ENCODE results near the gene CDC14B.
"Not testable (repeated sequence)": the region's sequence is repeated elsewhere in the genome, so short reads cannot be mapped to it uniquely, and the experiment has no call there.

The CDC14B gene

DNA sequence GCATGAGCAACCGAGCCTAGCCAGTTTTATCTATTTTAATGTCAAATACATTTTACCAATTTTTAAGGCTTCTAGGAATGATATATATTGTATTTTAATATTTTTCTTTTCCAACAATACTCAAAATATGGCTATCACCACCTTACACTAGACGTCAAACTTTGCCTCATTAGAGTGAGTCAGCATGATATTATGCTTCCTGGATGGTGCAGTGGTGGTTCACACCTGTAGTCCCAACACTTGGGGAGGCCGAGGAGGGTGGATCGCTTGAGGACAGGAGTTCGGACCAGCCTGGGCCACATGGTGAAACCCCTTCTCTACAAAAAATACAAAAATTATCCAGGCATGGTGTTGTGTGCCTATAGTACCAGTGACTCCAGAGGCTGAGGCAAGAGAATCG, 7.3 kb upstream of the CDC14B start:
- DNase-seq (ENCODE audit: low read depth in 2 of 2) = no peak

GRCh38 chr9:96621618-96622017, 2.0 kb upstream of the CDC14B start:
- DNase-seq (ENCODE audit: low read depth in 2 of 2) = no peak

GRCh38 chr9:96620832-96621269, 1.2 kb upstream of the CDC14B start:
- no peak for DNase-seq (ENCODE audit: low read depth in 2 of 2)

DNA sequence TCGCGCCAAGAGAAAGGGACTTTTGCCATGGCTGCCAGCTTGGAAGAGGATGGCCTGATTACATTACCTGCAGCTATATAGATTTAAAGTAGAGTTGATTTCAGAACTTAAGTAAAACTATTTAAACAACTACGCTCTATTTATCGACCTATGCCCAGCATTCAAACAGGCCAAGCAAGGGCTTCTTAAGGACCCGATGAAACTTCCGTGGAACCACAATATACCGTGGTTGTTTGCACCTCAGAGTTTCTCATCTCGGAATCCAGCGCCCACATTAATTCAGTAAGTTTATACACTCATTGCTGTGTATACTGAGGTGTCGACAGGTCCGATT, 505 bp upstream of the CDC14B start:
- no peak for DNase-seq (ENCODE audit: low read depth in 2 of 2)

- DNase-seq (ENCODE audit: low read depth in 2 of 2) = no peak
Measured at GRCh38 chr9:96619124-96619465, 548 bp downstream of the CDC14B start.

DNA sequence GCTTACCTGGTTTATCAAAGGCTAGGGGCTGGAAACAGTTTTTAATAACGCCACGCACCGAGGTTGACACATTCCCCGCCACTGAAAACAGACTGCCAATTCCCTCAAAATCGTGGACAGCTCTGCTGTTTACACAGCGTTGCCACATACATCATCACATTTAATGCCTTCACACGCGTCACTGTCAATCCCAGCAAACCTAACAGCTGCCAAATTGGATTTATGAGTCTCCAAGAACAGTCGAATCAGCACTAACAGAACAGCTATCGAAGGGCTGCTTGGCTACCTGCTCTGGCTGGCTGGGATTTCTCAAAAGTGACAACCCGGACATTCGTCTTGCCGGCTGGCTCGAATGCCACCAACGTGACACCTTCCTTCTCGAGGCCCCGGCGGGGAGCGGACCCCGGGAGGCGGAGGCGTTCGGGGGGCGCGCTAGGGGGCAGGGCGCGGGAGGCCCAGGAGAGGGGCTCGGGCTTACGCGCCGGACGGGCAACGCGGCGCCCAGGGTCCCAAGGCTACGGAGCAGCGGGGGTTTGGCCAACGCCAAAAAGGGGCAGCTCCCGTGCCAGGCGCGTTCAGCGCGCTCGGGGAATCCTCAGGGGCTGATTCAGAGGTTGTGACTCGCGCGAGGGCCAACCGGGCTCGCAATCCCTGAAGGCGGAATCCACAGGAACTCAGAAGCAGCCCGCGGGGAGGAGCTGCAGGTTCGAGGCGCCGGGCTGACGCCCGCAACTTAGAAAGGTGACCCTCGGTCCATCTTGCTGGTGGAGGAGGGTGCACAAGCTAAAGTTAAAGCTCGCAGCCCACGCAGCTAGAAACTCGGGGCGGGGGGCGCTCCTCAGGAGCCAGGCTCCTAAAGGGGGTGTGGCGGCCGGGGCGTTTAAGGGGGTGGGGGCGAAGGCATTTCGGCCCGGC, 1.2 kb downstream of the CDC14B start:
- DNase-seq (ENCODE audit: low read depth in 2 of 2) = no peak

DNA sequence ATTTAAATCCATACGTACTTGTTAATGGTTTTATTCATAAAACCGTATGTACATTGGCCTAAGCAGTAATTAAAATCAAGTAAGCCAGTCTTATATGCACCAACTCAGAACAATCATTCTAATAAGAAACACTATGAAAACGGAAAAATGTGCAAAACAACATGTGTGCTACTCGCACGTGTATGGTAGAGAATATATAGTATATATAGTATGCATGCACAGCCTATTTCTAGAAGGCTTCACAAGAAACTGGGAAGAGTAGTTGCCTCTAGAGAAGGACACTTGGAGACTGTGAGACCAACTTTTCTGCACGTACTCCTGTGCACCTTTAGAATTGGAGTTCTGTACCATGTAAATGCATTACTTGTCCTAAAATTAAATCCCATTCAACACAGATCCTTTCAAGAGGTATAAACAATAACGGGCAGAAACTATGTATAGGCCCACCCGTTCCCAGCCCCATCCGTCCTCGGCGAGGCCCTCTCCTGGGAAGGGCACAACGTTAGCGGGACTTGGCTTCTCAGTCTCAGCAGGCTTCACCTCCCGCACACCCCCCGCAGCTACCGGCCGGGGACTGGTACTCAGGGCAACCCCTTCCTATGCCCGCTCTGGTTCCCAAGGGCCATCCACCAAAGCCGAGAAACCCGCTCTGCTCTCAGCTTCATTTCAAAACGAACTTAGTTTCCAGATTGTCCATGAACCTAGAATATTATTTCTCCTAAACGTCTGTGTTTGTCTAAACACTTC, 2.0 kb downstream of the CDC14B start:
- no peak for DNase-seq (ENCODE audit: low read depth in 2 of 2)

- DNase-seq (ENCODE audit: low read depth in 2 of 2) = no peak
Measured at GRCh38 chr9:96616817-96617438, 2.7 kb downstream of the CDC14B start.

DNA sequence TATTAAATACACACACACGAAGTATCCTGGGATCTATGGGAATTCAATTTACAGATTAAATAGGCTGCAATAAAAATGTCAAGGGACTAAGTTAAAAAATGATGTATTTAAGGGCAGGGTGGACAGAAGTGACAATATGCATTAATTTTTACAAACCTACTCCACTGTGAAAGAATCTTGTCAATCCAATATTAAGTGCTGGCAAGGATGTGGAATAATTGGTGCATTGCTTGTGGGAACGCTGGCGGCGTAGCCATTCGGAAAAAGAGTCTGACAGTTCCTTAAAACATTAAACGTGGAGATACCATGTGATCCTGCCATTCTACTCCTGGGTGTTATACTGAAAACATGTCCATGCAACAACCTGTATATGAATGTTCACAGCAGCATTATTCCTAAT, 4.2 kb downstream of the CDC14B start:
- no peak for DNase-seq (ENCODE audit: low read depth in 2 of 2)

DNA sequence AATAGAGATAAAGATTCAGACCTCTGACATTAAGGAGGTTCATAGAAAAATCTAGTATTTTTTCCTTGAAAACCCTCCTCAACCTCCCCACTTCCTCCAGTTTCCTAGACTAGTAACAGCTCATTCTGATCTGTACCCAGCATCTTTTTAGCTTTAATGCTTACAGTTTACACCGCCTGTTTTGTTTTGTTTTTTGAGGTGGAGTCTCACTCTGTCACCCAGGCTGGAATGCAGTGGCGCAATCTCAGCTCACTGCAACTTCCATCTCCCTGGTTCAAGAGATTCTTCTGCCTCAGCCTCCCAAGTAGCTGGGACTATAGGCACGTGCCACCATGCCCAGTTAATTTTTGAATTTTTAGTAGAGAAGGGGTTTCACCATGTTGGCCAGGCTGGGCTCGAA, 5.0 kb downstream of the CDC14B start:
- not testable (repeated sequence) for DNase-seq (ENCODE audit: low read depth in 2 of 2)

GRCh38 chr9:96612966-96613589, 6.6 kb downstream of the CDC14B start:
- DNase-seq (ENCODE audit: low read depth in 2 of 2) = no peak

GRCh38 chr9:96612105-96612965, 7.3 kb downstream of the CDC14B start:
- peak in 1 of 2 experiments; percentile 38 for DNase-seq (ENCODE audit: low read depth in 2 of 2)

- no peak for DNase-seq (ENCODE audit: low read depth in 2 of 2)
Measured at GRCh38 chr9:96611302-96611701, 8.3 kb downstream of the CDC14B start.

GRCh38 chr9:96609732-96610131, 9.9 kb downstream of the CDC14B start:
- no peak for DNase-seq (ENCODE audit: low read depth in 2 of 2)

DNA sequence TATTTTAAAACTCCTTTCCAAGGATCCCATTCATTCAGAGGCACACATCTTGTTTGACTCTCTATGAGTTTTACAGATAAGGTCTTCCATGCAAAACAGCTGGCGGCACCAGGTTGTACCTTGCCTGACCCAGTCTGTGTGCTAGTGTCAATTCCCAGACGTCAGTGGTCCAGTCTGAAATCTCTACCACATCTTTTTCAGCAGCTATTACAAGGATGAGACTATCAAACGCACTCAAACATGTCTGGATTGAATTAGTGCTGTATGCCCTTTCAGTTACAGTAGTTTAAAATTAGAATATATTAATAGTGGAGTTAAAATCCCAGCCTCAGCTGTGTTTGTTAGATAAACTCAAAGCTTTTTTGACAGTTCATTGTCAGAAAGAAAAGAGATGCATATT, 11.7 kb downstream of the CDC14B start:
- no peak for DNase-seq (ENCODE audit: low read depth in 2 of 2)

DNA sequence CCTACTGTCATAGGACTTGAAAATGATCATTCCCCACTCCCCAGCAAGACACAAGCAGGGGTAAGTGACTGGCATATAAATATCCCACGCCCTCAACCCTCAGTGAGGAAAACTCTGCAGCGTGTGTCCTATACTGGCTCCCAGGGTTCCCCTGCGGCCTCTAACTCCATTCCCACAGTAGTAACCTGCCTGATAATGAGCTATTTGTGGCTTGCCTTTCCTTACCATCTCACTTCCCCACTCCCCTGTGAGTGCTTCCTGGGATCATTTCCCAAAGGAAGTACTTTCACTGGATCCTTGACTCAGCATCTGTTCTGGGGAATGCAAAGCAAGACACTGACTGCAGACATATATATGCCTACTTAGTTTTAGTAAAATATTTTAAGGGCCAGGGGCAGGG, 14.3 kb downstream of the CDC14B start:
- DNase-seq (ENCODE audit: low read depth in 2 of 2) = no peak

DNA sequence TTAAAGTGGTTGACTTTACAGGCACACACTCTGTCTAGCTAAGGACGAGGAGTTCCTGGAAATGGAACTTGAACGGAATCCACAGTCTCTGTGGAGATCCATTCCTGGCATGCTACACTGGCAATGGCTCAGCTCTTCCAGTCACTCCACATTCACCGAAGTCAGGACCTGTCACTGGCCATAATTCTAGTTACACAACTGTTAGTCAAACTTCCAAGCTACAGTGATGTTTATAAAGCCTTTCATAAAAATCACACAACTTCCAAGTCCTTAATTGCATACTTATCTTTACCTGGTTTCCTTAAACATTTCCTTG, 15.7 kb downstream of the CDC14B start:
- DNase-seq (ENCODE audit: low read depth in 2 of 2) = no peak

DNA sequence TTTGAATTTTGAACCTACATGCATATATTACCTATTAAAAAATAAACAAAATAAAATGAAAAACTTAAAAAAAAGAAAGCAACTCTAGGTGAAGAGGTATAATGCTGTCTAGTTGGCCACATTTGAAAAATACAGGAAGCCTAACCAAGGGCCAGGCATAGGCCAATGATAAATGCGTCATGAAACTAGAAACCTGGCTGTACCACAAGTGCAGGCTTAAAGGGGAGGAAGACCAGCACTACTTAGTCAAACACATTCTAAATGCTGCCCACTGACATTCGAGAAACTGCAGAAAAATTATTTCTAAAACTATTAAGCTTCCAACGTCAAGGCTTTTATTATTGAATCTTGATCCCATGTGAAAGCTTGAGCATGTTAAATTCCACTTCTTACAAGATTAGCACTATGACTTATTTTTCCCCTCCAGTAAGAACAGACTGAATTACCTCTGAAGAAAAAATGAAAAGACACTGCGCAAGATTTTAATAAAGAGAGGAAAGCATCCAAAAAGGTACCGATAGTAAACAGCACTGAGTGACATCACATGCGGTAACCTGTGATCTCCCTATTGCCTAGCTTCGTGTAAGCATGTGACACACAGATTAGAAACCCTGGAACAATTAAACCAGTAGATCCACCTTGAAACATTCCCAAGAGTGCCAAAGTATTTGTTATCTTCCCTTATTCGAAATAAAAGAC, 16.2 kb downstream of the CDC14B start:
- no peak for DNase-seq (ENCODE audit: low read depth in 2 of 2)

GRCh38 chr9:96599298-96599697, 20.3 kb downstream of the CDC14B start:
- no peak for DNase-seq (ENCODE audit: low read depth in 2 of 2)

GRCh38 chr9:96596601-96597111, 23.0 kb downstream of the CDC14B start:
- DNase-seq (ENCODE audit: low read depth in 2 of 2) = no peak
